Transverse colon (tissue), 4 donors: Measurements from ENCODE around the gene CNOT4. TPM values are rescaled to one million over a fixed set of nuclear protein-coding genes. Genes with fewer than 3 reads are reported as not detected.

ENCODE experiments used
- DNase-seq: peaks from one replicate; pipeline ENCODE4 v3.0.0-alpha.2; 2019
- H3K27ac ChIP-seq, 4 donors: fragments of 200-600 bp; sonication (generic); 2 replicates each; pipeline ENCODE4 v1.5.1; 2016 to 2018; ENCODE audit warnings: inconsistent platforms in 4 of 4
- H3K27me3 ChIP-seq: fragments of 200-600 bp; sonication (generic); 2 replicates; pipeline ENCODE4 v1.5.1; 2017; ENCODE audit warnings: inconsistent platforms
- H3K36me3 ChIP-seq, 4 donors: fragments of 200-600 bp; sonication (generic); 2 replicates each; pipeline ENCODE4 v1.5.1; 2017 to 2019; ENCODE audit warnings: inconsistent platforms in 4 of 4
- H3K4me1 ChIP-seq, 4 donors: fragments of 200-600 bp; sonication (generic); 2 replicates each; pipeline ENCODE4 v1.5.1; 2017 to 2020; ENCODE audit warnings: inconsistent platforms in 4 of 4
- H3K4me3 ChIP-seq, 4 donors: fragments of 200-600 bp; sonication (generic); 1 replicate in 1 of 4; 2 replicates in 3 of 4; pipeline versions ENCODE4 v1.5.1 to v1.6.1; 2017 to 2019; ENCODE audit warnings: inconsistent platforms in 4 of 4
- H3K9me3 ChIP-seq, 2 donors: fragments of 200-600 bp; sonication (generic); 2 replicates each; pipeline ENCODE4 v1.5.1; 2017 to 2019; ENCODE audit warnings: inconsistent platforms in 2 of 2
- CTCF ChIP-seq, 5 experiments: fragments of 200-600 bp in 3 of 5; fragments of 450-650 bp in 2 of 5; sonication (generic) in 3 of 5; IDR thresholded peaks; 1 replicate in 2 of 5; 2 replicates in 3 of 5; pipeline ENCODE4 v1.5.1; 2016 to 2017; ENCODE audit warnings: antibody characterized with exemption in 5 of 5, inconsistent platforms in 3 of 5, mild to moderate bottlenecking in 2 of 5, moderate library complexity in 1 of 5
- EP300 ChIP-seq: sonication (generic); formaldehyde crosslinking; IDR thresholded peaks from one replicate; pipeline ENCODE4 v1.6.1; 2017; ENCODE audit warnings: antibody characterized with exemption, low read depth
- POLR2A ChIP-seq: fragments of 450-650 bp; IDR thresholded peaks from one replicate; pipeline ENCODE4 v1.6.1; 2016; ENCODE audit warnings: antibody characterized with exemption, mild to moderate bottlenecking, moderate library complexity
- POLR2AphosphoS5 ChIP-seq, 3 donors: sonication (generic); formaldehyde crosslinking; IDR thresholded peaks; one replicate each; pipeline ENCODE4 v1.6.1; 2016; ENCODE audit warnings: antibody characterized with exemption in 3 of 3
- WGBS, 2 donors: methylation state at CpG; one replicate each; pipeline ENCODE4 v1.1.5; 2018; ENCODE audit warnings: low coverage in 1 of 2; 5-methylcytosine and 5-hydroxymethylcytosine counted together
- in situ Hi-C, 4 donors: fragments of 200-750 bp; cut with MboI; loops; one replicate each; pipeline versions ENCODE4 v1.15.0 to v1.15.1; 2017; ENCODE audit warnings: low sequenced_read_pairs in 3 of 4, low pct_ligation_motif_present in 1 of 4, low pct_unique_long_range_greater_than_20kb in 1 of 4
- intact Hi-C: fragments of 100-400 bp; cut with DNase I; formaldehyde crosslinking; loops from one replicate; pipeline ENCODE4 v1.15.1; 2023; ENCODE audit warnings: low total_unique reads
- total RNA-seq, 4 donors: library from RNA; depleted of rRNA; stranded (reverse); fragments of >200 nt; gene quantifications; one replicate each; pipeline ENCODE4 v1.1.0, GENCODE V29; 2016

The CNOT4 gene
- total RNA-seq, 4 donors from 2014 or later: 18.4 to 82.2 (median 29.9) TPM

GRCh38 chr7:135539629-135540028, 29.7 kb upstream of the CNOT4 start:
- H3K9me3 ChIP-seq: no peaks in the 10 kb centered on the region
- in situ Hi-C loops (no loop called here), intact Hi-C loops (no loop called here)
- no peaks in the 10 kb centered on the region for H3K4me1 ChIP-seq
- no peaks in the 10 kb centered on the region for H3K27me3 ChIP-seq
- no peaks in the 10 kb centered on the region for H3K36me3 ChIP-seq
- WGBS, 2 donors: 86 to 95% methylated on average over 2 of the region's 2 CpGs
- no peak overlapping the region for H3K4me3 ChIP-seq
- TF ChIP-seq CTCF (IDR thresholded peaks at IDR 0.05) (no peak), POLR2AphosphoS5 (IDR thresholded peaks at IDR 0.05) (no peak), POLR2A (no peak), EP300 (no peak)
- no peak overlapping the region for H3K27ac ChIP-seq
- no peak for DNase-seq

- Histone ChIP-seq H3K27me3 (no peaks in the 10 kb centered on the region), H3K4me1 (no peaks in the 10 kb centered on the region), H3K36me3 (no peaks in the 10 kb centered on the region), H3K4me3 (no peak overlapping the region), H3K27ac (no peak overlapping the region), H3K9me3 (no peaks in the 10 kb centered on the region)
- in situ Hi-C loops: no loop called here
- no peak for DNase-seq
- intact Hi-C loops: no loop called here
- WGBS, 2 donors: 34 to 48% methylated on average over 3 of the region's 3 CpGs
- TF ChIP-seq POLR2AphosphoS5 (IDR thresholded peaks at IDR 0.05) (no peak), CTCF (IDR thresholded peaks at IDR 0.05) (no peak), POLR2A (no peak), EP300 (no peak)
Measured at GRCh38 chr7:135538376-135538775, 28.5 kb upstream of the CNOT4 start.

DNA sequence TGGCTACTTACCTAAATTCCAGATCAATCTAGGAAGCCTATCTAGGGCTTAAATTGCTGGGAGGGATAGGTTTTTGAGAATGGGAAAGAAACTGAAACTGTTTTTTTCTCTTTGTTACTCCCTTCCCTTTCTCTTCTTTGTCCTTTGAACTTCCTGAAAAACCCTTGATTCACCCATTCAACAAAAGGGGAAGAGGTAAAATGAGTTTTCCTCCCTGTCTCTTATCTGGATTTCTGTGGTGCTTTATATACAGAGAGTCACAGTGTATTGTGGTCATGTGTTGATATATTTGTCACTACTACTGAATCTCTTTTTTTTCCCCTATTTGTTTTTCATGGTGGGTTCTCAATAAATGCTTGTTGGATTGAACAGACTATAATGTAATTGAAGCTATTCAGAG, 28.0 kb upstream of the CNOT4 start:
- Histone ChIP-seq H3K36me3 (no peaks in the 10 kb centered on the region), H3K4me3 (no peak overlapping the region), H3K4me1 (no peaks in the 10 kb centered on the region), H3K27me3 (no peaks in the 10 kb centered on the region), H3K9me3 (no peaks in the 10 kb centered on the region), H3K27ac (no peak overlapping the region)
- no peak for DNase-seq
- TF ChIP-seq CTCF (IDR thresholded peaks at IDR 0.05) (no peak), POLR2A (no peak), EP300 (no peak), POLR2AphosphoS5 (IDR thresholded peaks at IDR 0.05) (no peak)
- in situ Hi-C loops: no loop called here
- intact Hi-C loops: no loop called here

DNA sequence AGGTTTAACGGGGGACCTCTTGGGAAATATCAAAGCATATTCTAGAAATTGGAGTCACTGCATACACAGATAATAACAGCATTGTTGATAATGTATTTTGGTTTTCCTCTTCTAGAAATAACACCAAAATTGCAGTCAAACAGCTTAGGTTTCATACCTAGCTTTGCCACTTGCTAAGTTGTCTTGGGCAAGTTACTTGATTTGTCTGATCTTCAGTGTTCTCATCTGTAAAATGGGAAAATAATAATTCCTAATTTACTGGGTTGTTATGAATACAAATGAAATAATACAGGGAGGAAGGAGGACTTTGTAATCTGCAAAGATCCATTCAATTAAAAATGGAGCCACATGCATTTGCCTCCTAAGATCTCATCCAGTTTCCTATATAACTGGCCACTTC, 27.6 kb upstream of the CNOT4 start:
- no peak overlapping the region for H3K4me3 ChIP-seq
- 90 to 95% methylated on average over 1 of the region's 1 CpG for WGBS, 2 donors
- no peak overlapping the region for H3K27ac ChIP-seq
- in situ Hi-C loops: no loop called here
- DNase-seq: no peak
- intact Hi-C loops: no loop called here
- no peaks in the 10 kb centered on the region for H3K4me1 ChIP-seq
- no peaks in the 10 kb centered on the region for H3K27me3 ChIP-seq
- H3K9me3 ChIP-seq: no peaks in the 10 kb centered on the region
- no peaks in the 10 kb centered on the region for H3K36me3 ChIP-seq
- TF ChIP-seq POLR2AphosphoS5 (IDR thresholded peaks at IDR 0.05): no peak
- TF ChIP-seq POLR2A: no peak
- TF ChIP-seq CTCF (IDR thresholded peaks at IDR 0.05): no peak
- TF ChIP-seq EP300: no peak
